Measurements from ENCODE around the gene CGN.

The CGN gene

DNA sequence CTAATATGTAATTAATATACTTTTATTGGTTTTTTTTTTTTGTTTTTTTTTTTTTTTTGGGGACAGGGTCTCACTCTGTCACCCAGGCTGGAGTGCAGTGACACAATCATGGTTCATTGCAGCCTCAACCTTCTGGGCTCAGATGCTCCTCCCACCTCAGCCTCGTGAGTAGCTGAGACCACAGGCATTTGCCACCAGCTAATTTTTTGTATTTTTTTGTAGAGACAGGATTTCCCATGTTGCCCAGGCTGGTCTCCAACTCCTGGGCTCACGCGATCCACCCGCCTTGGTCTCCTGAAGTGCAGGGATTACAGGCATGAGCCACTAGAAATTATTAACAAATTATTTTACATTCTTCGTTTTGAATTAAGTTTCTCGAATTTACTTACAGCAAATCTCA is 35.1 kb upstream of the CGN start:
- H3K79me2 ChIP-seq (ENCODE audit: insufficient read depth, low read length), result no peaks in the 10 kb centered on the region
- H3K9me2 ChIP-seq (ENCODE audit: low read depth, low read length), result no peaks in the 10 kb centered on the region
- no peaks in the 10 kb centered on the region for H3K27me3 ChIP-seq (ENCODE audit: insufficient read depth, low read length)
- H3K4me2 ChIP-seq (ENCODE audit: low read length), result no peak overlapping the region
- H3K4me1 ChIP-seq (ENCODE audit: insufficient read depth, low read length, severe bottlenecking), result peaks cover 10% of the 10 kb centered on the region
- H2AFZ ChIP-seq (ENCODE audit: low read length), result no peak overlapping the region
- H3K4me3 ChIP-seq (ENCODE audit: low read depth, low read length, poor library complexity, severe bottlenecking), result no peak overlapping the region
- no peaks in the 10 kb centered on the region for H3K9me3 ChIP-seq (ENCODE audit: low read length)
- no peak overlapping the region for H3K9ac ChIP-seq (ENCODE audit: low read length)
- TF ChIP-seq CTCF (IDR thresholded peaks at IDR 0.05; ENCODE audit: low read length), result no peak
- TF ChIP-seq EZH2 (IDR thresholded peaks at IDR 0.05; ENCODE audit: borderline replicate concordance, low read length), result no peak
- no peak overlapping the region for H3K27ac ChIP-seq (ENCODE audit: low read depth, low read length, poor library complexity, severe bottlenecking)
- no peaks in the 10 kb centered on the region for H3F3A ChIP-seq (ENCODE audit: insufficient read depth, low read length)
- no peaks in the 10 kb centered on the region for H4K20me1 ChIP-seq (ENCODE audit: insufficient read depth, low read length)
- H3K36me3 ChIP-seq (ENCODE audit: insufficient read depth, low read length), result no peaks in the 10 kb centered on the region

DNA sequence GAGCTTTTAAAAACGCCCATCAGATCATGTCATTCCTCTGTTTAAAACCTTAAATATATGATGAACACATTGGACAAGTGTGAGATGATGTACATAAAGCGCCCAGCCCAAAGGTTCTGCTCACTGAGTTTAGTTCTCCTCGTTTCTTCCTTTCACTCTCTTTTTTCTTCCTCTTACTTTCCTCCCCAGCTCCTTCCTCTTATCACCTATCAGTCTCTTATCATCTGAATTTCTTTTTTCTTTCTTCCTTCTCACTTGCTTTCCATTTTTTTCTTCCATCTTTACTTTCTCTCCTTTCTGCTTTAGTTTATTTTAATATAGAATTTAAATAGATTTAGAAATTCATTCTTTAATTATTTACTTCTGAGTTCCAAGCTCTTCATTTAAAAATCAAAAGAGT is 34.1 kb upstream of the CGN start:
- TF ChIP-seq EZH2 (IDR thresholded peaks at IDR 0.05; ENCODE audit: borderline replicate concordance, low read length) (no peak), CTCF (IDR thresholded peaks at IDR 0.05; ENCODE audit: low read length) (no peak)
- H3K4me1 ChIP-seq (ENCODE audit: insufficient read depth, low read length, severe bottlenecking), result peaks cover 10% of the 10 kb centered on the region
- no peak overlapping the region for H3K9ac ChIP-seq (ENCODE audit: low read length)
- no peak overlapping the region for H3K4me3 ChIP-seq (ENCODE audit: low read depth, low read length, poor library complexity, severe bottlenecking)
- no peak overlapping the region for H3K4me2 ChIP-seq (ENCODE audit: low read length)
- H4K20me1 ChIP-seq (ENCODE audit: insufficient read depth, low read length), result no peaks in the 10 kb centered on the region
- H3K27ac ChIP-seq (ENCODE audit: low read depth, low read length, poor library complexity, severe bottlenecking), result no peak overlapping the region
- H3F3A ChIP-seq (ENCODE audit: insufficient read depth, low read length), result no peaks in the 10 kb centered on the region
- H3K27me3 ChIP-seq (ENCODE audit: insufficient read depth, low read length), result no peaks in the 10 kb centered on the region
- no peaks in the 10 kb centered on the region for H3K79me2 ChIP-seq (ENCODE audit: insufficient read depth, low read length)
- H2AFZ ChIP-seq (ENCODE audit: low read length), result no peak overlapping the region
- peaks cover 2% of the 10 kb centered on the region for H3K9me3 ChIP-seq (ENCODE audit: low read length)
- H3K36me3 ChIP-seq (ENCODE audit: insufficient read depth, low read length), result no peaks in the 10 kb centered on the region; the same call in 1 of the 2 replicates
- no peaks in the 10 kb centered on the region for H3K9me2 ChIP-seq (ENCODE audit: low read depth, low read length)

DNA sequence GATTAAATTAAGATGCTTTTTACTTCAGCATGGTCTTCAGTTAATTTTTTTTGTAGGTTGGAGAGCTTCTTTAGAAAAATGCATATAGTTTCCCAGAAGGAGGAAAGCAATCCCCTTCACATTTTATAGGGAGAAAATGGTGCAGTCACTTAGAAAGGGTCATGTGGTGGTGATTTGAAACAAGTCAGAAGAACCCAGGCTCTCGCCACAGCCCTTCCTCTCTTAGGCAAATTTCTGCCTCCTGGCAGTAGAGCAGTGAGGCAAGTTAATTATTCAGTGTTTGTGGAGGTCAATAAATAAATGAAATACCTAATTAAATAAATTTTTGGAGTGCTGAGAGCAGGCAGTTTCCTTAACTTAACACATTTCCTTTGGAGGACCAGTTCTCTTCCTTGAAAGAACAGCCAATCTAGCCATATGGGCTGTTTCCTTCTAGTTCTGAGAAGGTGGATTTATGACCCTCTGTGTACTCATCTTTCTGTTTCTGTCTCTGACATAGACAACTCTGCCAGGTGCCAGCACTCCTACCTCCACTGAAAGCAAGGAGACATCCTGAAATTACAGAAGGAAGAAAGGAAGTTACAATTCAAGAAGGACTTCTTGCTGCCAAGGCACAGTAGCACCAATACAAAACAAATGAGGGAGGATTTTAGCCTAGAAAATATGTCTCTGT is 32.9 kb upstream of the CGN start:
- Histone ChIP-seq H3K4me3 (ENCODE audit: low read depth, low read length, poor library complexity, severe bottlenecking) (no peak overlapping the region), H3K4me2 (ENCODE audit: low read length) (no peak overlapping the region), H3K36me3 (ENCODE audit: insufficient read depth, low read length) (no peaks in the 10 kb centered on the region; the same call in 1 of the 2 replicates), H3K9ac (ENCODE audit: low read length) (no peak overlapping the region), H3K27me3 (ENCODE audit: insufficient read depth, low read length) (no peaks in the 10 kb centered on the region), H3K9me3 (ENCODE audit: low read length) (peaks cover 5% of the 10 kb centered on the region), H2AFZ (ENCODE audit: low read length) (no peak overlapping the region), H3K9me2 (ENCODE audit: low read depth, low read length) (no peaks in the 10 kb centered on the region), H3K4me1 (ENCODE audit: insufficient read depth, low read length, severe bottlenecking) (peaks cover 3% of the 10 kb centered on the region), H3K79me2 (ENCODE audit: insufficient read depth, low read length) (no peaks in the 10 kb centered on the region), H3F3A (ENCODE audit: insufficient read depth, low read length) (no peaks in the 10 kb centered on the region), H3K27ac (ENCODE audit: low read depth, low read length, poor library complexity, severe bottlenecking) (no peak overlapping the region), H4K20me1 (ENCODE audit: insufficient read depth, low read length) (no peaks in the 10 kb centered on the region)
- TF ChIP-seq CTCF (IDR thresholded peaks at IDR 0.05; ENCODE audit: low read length), result no peak
- TF ChIP-seq EZH2 (IDR thresholded peaks at IDR 0.05; ENCODE audit: borderline replicate concordance, low read length), result no peak
